Hippocampal formation (tissue), 2 donors: Measurements from ENCODE around the gene MYO1F.
"Not testable (repeated sequence)": the region's sequence is repeated elsewhere in the genome, so short reads cannot be mapped to it uniquely, and the experiment has no call there.

Experiments used
- DNase-seq, 2 donors: peaks; one replicate each; lab custom pipeline; 2025; lab: John Stamatoyannopoulos, UW

Gene MYO1F

GRCh38 chr19:8600064-8600463 is 22.8 kb upstream of the MYO1F start:
- DNase-seq = no peak

GRCh38 chr19:8596168-8596567 is 18.9 kb upstream of the MYO1F start:
- DNase-seq = no peak

GRCh38 chr19:8595651-8596050 is 18.4 kb upstream of the MYO1F start:
- DNase-seq = no peak

GRCh38 chr19:8593931-8594330 is 16.7 kb upstream of the MYO1F start:
- DNase-seq = no peak

GRCh38 chr19:8592231-8593009 is 15.2 kb upstream of the MYO1F start:
- peak; percentile 73 to 79 for DNase-seq

GRCh38 chr19:8589177-8589714 is 12.0 kb upstream of the MYO1F start:
- DNase-seq = no peak

- DNase-seq = no peak
Measured at GRCh38 chr19:8585894-8586750, 8.9 kb upstream of the MYO1F start.

GRCh38 chr19:8584965-8585893 is 8.0 kb upstream of the MYO1F start:
- DNase-seq = no peak

GRCh38 chr19:8580710-8581281 is 3.6 kb upstream of the MYO1F start:
- peak; percentile 24 to 55 for DNase-seq

GRCh38 chr19:8578642-8579265 is 1.5 kb upstream of the MYO1F start:
- peak; percentile 15 to 54 for DNase-seq

GRCh38 chr19:8577741-8578140 is 499 bp upstream of the MYO1F start:
- DNase-seq = no peak

- DNase-seq = no peak
Measured at GRCh38 chr19:8576273-8576993, 809 bp downstream of the MYO1F start.

GRCh38 chr19:8575467-8575997 is 1.7 kb downstream of the MYO1F start:
- no peak for DNase-seq

GRCh38 chr19:8574619-8574922 is 2.7 kb downstream of the MYO1F start:
- not testable (repeated sequence) for DNase-seq

- DNase-seq = no peak
Measured at GRCh38 chr19:8573316-8573715, 3.9 kb downstream of the MYO1F start.

- peak in 1 of 2 donors; percentile 9 for DNase-seq
Measured at GRCh38 chr19:8571006-8571411, 6.2 kb downstream of the MYO1F start.

GRCh38 chr19:8569066-8569771 is 8.0 kb downstream of the MYO1F start:
- no peak for DNase-seq

GRCh38 chr19:8567522-8568172 is 9.6 kb downstream of the MYO1F start:
- DNase-seq = peak in 1 of 2 donors; percentile 40

GRCh38 chr19:8566855-8567254 is 10.4 kb downstream of the MYO1F start:
- DNase-seq = no peak
